NK-92 (cell line): ENCODE measurements around the gene CEBPZ.

Source experiments
- DNase-seq: peaks from one replicate; lab custom pipeline; 2025; ENCODE audit not compliant: unreplicated experiment; lab: John Stamatoyannopoulos, UW

CEBPZ gene

DNA sequence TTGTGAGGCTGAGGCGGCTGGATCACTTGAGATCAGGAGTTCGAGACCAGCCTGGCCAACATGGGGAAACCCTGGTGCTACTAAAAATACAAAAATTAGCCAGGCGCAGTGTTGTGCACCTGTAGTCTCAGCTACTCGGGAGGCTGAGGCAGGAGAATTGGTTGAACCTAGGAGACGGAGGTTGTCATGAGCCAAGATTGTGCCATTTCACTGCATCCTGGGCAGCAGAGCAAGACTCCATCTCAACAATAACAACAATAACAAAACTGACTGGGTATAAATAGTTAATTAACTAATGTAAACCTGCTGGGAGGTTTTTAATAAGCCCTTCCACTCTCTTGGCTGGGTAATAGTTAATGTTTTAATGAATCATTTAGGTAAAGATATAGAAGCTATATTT lies 50.8 kb downstream of the CEBPZ start:
- no peak for DNase-seq

DNA sequence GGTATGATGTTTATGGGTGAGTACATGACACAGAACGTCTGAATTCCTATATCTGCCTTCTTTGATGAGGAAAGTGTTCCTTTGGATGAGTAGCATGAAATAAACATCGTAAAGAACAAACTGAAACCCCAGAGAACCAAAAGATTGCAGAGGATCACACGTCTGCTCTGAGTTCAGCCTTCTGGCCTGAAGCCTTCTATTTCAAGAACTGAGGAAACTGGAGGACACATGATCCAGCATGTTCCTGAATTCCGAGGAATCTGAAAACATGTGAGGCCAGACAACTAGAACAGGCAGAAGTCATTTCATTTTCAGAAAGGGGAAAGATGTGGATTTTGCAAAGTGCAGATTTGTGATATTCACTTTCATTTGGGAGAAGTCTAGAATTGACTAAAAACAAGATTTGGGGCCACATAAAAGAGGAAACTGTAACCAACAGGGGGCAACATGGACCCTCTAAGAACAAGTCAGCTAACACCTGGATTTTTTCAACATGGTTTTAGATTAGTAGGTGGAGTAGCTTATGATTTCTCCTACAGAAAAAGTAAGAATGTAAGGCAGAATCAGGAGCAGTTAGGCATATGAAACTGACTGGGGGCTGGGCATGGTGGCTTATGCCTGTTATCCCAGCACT lies 51.3 kb downstream of the CEBPZ start:
- no peak for DNase-seq

DNA sequence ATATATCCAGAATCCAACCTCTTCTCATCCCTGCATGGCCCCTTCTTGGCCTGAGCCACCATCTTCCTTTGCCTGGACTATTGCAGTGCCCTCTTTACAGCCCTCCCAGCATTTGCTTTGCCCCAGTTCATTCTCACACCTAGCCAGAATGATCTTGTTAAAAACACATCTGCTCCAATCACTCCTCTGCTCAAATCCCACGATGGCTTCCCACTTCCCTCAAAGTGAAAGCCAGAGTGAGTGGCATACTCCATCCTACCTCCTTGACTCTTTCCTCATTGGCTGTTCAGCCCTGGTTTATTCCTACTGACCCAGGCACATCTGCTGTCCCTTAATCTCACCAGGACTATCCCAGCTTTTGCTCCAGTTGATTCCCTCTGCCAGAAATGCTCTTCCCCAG lies 57.7 kb downstream of the CEBPZ start:
- DNase-seq = no peak

DNA sequence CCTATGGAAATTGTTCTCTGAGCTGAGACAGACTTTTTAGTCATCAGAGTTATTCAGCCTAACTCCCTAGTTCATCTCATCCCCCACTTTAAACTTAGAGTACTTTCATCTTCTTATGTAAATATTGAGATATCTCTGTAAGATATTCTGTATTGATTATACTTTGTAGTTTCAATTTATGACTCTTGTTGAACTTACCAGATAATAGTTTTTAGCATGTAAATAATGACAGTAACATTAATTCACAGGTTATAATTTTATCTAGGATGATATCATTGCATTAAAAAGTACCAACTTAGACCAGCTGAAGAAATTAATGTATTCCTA lies 59.8 kb downstream of the CEBPZ start:
- DNase-seq = no peak

DNA sequence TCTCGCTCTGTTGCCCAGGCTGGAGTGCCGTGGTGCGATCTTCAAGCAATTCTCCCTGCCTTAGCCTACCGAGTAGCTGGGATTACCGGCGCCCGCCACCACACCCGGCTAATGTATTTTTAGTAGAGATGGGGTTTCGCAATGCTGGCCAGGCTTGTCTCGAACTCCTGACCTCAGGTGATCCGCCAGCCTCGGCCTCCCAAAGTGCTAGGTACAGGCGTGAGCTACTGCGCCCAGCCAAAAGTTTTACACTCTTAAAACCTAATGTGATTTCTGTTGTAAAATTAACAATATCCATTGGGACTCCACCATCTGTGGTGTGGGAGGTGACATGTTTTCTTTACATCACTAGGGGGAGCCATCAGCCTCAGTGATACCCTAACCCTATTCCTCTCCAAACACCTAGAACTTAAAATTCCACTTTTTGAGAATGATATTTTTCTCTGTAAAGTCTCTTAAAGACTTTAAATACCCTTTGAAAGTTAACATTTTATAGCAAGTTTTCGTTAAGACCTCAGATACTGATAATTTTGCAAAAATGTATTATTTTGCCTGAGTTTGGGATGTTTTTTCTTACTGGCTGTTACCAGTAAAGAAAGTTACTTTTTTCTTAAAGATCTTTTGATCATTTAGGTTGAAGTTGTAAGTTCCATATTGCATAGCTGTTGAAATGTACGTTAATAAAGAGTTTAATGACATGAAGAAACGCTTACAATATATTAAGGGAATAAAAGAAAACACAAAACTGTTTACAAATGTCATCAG lies 63.0 kb downstream of the CEBPZ start:
- no peak for DNase-seq

DNA sequence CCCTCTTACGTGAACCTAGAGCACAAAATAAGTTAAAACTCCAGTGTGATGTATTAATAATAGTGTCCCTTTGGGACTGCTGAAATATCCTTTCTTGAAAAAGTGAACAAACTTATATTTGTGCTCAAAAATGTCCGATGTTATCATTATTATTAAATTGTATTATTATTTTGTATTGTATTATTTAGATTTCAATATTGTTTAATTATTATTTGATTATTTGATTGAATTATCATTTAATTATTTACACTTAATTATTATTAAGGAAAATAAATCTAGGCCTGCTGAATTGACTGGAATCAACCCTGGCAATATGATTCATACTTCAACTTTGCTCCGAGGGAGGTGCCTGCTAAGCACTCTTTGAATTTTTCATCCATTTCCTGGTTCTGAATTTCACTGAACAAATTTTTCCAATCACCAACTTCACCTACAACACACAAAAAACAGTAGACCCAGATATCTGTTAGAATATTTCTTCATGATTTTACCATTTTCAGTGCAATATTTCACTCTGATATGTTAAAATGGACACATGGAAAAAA lies 63.7 kb downstream of the CEBPZ start:
- DNase-seq = no peak

DNA sequence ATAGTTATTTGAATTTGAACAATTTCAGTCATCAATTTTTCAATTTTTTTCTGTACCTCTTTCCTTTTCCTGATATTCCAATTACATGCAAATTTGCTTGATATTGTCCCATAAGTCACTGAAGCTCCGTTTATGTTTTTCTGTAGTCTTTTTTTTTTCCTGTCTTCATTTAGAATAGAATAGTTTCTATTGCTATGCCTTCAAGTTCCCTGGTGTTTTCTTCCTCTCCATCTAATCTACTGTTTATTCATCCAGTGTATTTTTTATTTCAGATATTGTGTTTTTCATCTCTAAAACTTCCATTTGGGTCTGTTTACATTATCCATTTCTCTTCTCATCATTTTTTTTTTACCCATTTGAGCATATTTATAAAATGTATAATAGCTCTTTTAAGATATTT lies 66.6 kb downstream of the CEBPZ start:
- DNase-seq = no peak

DNA sequence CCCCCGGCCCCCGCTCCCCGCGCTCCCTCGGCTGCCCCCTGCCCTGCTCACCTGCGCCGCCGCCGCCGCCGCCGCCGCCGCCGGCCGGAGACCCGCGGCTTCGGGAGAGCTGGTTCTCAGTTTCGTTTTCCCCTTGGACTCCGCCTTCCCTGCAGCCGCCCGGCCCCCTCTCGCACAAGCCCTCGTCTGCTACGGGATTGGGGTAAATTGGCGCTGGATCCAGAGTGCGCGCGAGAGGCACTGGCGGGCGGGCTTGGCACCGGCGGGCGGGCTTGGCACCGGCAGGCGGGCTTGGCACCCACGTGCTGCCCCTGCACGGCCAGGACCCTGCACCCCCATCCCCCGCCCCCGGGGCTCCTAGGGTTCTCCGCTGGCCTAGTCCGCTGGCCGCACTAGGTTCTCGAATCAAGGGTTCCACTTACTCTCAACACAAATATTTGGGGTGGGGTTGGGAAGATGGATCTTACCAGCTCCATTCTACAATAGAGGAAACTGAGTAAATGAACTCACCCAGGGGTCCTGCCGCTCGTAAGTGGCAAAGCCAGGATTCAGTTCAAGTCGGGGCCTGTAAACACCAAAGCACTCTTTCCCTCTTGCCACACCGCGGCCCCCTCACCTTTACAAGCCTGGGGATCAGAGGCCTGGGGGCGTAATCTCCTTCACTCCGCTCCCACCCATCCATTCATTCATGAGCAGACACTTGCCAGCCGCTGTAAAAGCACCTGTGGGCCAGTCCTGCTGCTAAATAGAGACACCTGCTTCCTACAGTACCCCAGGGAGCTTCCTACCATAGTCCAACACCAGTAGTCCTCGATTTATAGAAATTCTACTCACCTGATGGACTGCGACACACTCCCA lies 74.3 kb downstream of the CEBPZ start, which contains the start of gene EIF2AK2:
EIF2AK2 (minus strand) TSS at position 124 of the 858 bp plus-strand sequence. CDS start 9,174 bp downstream, outside the sequence.
- peak; percentile 6 for DNase-seq

DNA sequence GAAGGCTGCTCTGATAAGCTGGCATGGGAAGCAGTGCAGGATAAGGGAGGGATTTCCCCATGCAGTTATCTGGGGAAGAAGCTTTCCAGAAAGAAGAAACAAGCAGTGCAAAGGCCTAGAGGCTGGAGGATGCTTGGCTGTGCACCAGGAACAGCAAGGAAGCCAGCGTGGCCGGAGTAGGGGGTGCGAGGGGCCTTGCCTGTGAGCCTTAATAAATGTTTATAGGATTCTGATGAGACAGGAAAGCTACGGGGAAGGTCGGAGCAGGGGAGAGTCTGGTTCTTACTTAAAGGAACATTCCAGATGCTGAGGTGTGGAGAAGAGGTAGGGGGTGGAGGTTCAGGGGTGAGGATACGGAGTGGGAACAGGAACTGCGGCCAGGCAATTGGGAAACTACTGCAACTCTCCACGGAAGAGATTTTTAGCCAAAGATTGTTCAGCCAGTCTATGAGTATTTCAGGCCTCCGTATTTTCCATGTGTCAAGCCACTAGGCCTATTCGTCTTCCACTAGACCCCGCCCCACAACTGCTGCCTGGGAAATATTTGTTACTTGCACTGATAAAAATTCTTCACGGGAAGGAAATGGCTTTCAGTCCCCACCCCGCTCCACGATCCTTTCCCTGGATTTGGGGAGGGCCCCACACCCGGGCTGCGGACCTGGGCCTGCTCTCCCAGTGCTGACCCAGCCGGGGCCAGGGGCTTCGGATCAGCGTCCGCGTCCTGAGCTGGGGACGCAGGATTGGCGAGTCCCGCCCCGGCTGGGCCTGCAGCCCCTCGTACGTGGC lies 75.1 kb downstream of the CEBPZ start:
- DNase-seq = no peak

DNA sequence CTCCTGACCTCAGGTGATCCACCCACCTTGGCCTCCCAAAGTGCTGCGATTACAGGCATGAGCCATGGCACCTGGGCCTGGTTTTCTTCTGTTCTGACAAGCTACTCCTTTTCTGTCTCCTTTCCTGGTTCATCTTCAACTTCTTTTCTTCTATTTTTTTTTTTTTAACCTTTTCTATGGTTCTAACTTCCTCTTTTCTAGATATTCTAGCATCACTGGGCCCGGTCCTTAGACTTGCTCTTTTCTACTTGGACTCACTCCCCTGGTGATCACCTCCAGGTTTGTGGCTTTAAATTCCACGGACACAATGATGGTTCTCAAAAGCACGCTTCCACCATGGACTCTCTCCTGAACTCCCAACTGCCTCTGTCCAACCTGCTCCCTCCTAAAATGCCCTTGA lies 76.6 kb downstream of the CEBPZ start:
- DNase-seq = no peak

DNA sequence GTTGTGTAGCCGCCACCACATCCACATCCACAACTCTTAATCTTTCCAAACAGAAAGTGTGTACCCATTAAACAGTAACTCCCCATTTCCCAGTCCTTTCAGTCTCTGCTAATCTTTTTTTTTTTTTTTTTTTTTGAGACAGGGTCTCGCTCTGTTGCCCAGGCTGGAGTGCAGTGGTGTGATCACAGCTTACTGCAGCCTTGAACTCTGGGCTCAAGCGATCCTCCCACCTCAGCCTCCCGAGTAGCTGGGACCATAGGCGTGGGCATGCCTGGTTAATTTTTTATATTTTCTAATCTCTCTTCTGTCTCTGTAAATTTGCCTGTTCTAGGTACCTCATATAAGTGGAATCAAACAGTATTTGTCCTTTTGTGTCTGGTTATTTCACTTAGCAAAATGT lies 78.2 kb downstream of the CEBPZ start:
- DNase-seq = no peak
